K562 (cell line): ENCODE data around the gene CCK. TPM values are rescaled to one million over a fixed set of nuclear protein-coding genes. Genes with fewer than 3 reads are reported as not detected.

ENCODE experiments used
- ATAC-seq: fragments of 200-7000 bp; cut with Tn5 transposase; 3 replicates; pipeline ENCODE4 v1.9.1; 2020; ENCODE audit warnings: moderate library complexity
- BruUV-seq: library from RNA; stranded (reverse); fragments of 400-500 nt; replicated peaks from 2 replicates; lab custom pipeline; 2021; lab: Mats Ljungman, UMichigan
- CTCF ChIA-PET: fragments of 300-600 bp; formaldehyde crosslinking; extraction: SDS; loops from one replicate; lab custom pipeline; 2021; ENCODE audit warnings: low intra/inter-chr PET ratio; lab: Yijun Ruan, JAX
- POLR2A ChIA-PET: fragments of 300-600, 350-650 bp; sonication (Branson Sonifier 250); formaldehyde crosslinking; extraction: SDS; loops from one replicate; lab custom pipeline; 2021; ENCODE audit warnings: antibody characterized with exemption, inconsistent platforms; lab: Yijun Ruan, JAX
- DNase-seq, 4 experiments: peaks; one replicate each; pipeline versions ENCODE4 v3.0.0 to v3.0.0-alpha.2; 2011 to 2018; ENCODE audit warnings: low spot score in 3 of 4, mixed read lengths in 3 of 4; ENCODE audit errors: extremely low read depth in 1 of 4
- FAIRE-seq: peaks from 2 replicates; lab custom pipeline; 2011; peaks lifted over from hg19 to GRCh38; lab: Jason Lieb, UNC
- H2AFZ ChIP-seq: 2 replicates; pipeline ENCODE4 v1.6.0; 2011; ENCODE audit warnings: low read depth, low read length, control low read depth, inconsistent platforms
- H3K27ac ChIP-seq: fragments of 200-600 bp; 3 replicates; pipeline ENCODE4 v1.8.0; 2011; ENCODE audit warnings: low read depth, mild to moderate bottlenecking, control low read depth, inconsistent platforms, low read length, moderate library complexity, mixed read lengths; ENCODE audit errors: extremely low read depth
- H3K27me3 ChIP-seq, 2 experiments: fragments of 300-600 bp in 1 of 2; 2 replicates in 1 of 2; 3 replicates in 1 of 2; pipeline versions ENCODE4 v1.6.0 to v1.8.0; 2011; ENCODE audit warnings: inconsistent platforms in 2 of 2, low read length in 2 of 2, mild to moderate bottlenecking in 1 of 2, mixed read lengths in 1 of 2, moderate library complexity in 1 of 2; ENCODE audit not compliant: control insufficient read depth in 2 of 2, insufficient read depth in 2 of 2
- H3K36me3 ChIP-seq: fragments of 300-600 bp; 3 replicates; pipeline ENCODE4 v1.8.0; 2011; ENCODE audit warnings: mild to moderate bottlenecking, low read length, inconsistent platforms; ENCODE audit not compliant: control insufficient read depth, insufficient read depth
- H3K4me1 ChIP-seq, 2 experiments: fragments of 200-600 bp in 1 of 2; replicated peaks in 1 of 2; 2 replicates in 1 of 2; 3 replicates in 1 of 2; pipeline versions ENCODE4 v1.5.1 to v1.8.0; 2011; ENCODE audit warnings: inconsistent platforms in 2 of 2, low read length in 2 of 2, mild to moderate bottlenecking in 1 of 2, mixed read lengths in 1 of 2, moderate library complexity in 1 of 2; ENCODE audit not compliant: control insufficient read depth in 2 of 2, insufficient read depth in 2 of 2
- H3K4me2 ChIP-seq: 2 replicates; pipeline ENCODE4 v1.6.1; 2011; ENCODE audit warnings: low read length, control low read depth, inconsistent platforms, mixed read lengths; ENCODE audit not compliant: insufficient read depth
- H3K4me3 ChIP-seq: fragments of 200-600 bp; sonication (generic), shearing (Covaris generic); 2 replicates; pipeline ENCODE4 v1.5.1; 2016; ENCODE audit warnings: control low read depth, inconsistent platforms
- H3K79me2 ChIP-seq: fragments of 200-600 bp; 3 replicates; pipeline ENCODE4 v1.8.0; 2011; ENCODE audit warnings: low read length, inconsistent platforms; ENCODE audit not compliant: control insufficient read depth, insufficient read depth
- H3K9ac ChIP-seq, 2 experiments: 2 replicates each; pipeline versions ENCODE4 v1.6.0 to v1.6.1; 2011; ENCODE audit warnings: low read depth in 2 of 2, low read length in 2 of 2, control low read depth in 1 of 2, inconsistent platforms in 1 of 2, mild to moderate bottlenecking in 1 of 2, mixed read lengths in 1 of 2; ENCODE audit not compliant: insufficient read depth in 1 of 2
- H3K9me1 ChIP-seq: one replicate; pipeline ENCODE4 v1.6.0; 2011; ENCODE audit warnings: inconsistent platforms, mild to moderate bottlenecking, low read length, moderate library complexity; ENCODE audit not compliant: control insufficient read depth, insufficient read depth
- H3K9me3 ChIP-seq: replicated peaks from 2 replicates; pipeline ENCODE4 v1.5.1; 2011; ENCODE audit warnings: low read depth, low read length, inconsistent platforms; ENCODE audit not compliant: control insufficient read depth, insufficient read depth
- H4K20me1 ChIP-seq: replicated peaks from 2 replicates; pipeline ENCODE4 v1.6.1; 2011; ENCODE audit warnings: low read length, inconsistent platforms, mixed read lengths; ENCODE audit not compliant: control insufficient read depth, insufficient read depth
- MCM7 ChIP-seq, 2 experiments: fragments of 450-650 bp; IDR thresholded peaks; 2 replicates each; pipeline ENCODE4 v1.6.1; 2016 to 2018
- MLX ChIP-seq, 2 experiments: fragments of 450-650 bp in 1 of 2; sonication (generic) in 1 of 2; formaldehyde crosslinking; conservative IDR thresholded peaks; 2 replicates each; pipeline versions ENCODE4 v1.4.0 to v1.8.1; 2020 to 2022; ENCODE audit warnings: mild to moderate bottlenecking in 1 of 2, missing genetic modification reagents in 1 of 2
- PCBP2 ChIP-seq: fragments of 200-400 bp; formaldehyde crosslinking; IDR thresholded peaks from 2 replicates; pipeline ENCODE4 v1.6.1; 2018; ENCODE audit warnings: low read length, low read depth, mild to moderate bottlenecking, moderate library complexity; ENCODE audit not compliant: poor library complexity, severe bottlenecking
- TAF7 ChIP-seq: fragments of 450-650 bp; IDR thresholded peaks from 2 replicates; pipeline ENCODE4 v1.6.1; 2016; ENCODE audit warnings: missing genetic modification characterization, missing compliant biosample characterization
- VEZF1 ChIP-seq: fragments of 200-800 bp; sonication (Bioruptor generic); IDR thresholded peaks from 2 replicates; pipeline ENCODE4 v1.6.1; 2017; ENCODE audit warnings: missing genetic modification characterization, missing compliant biosample characterization
- ZBTB9 ChIP-seq: fragments of 450-650 bp; formaldehyde crosslinking; IDR thresholded peaks from 2 replicates; pipeline ENCODE4 v1.4.0; 2020; ENCODE audit warnings: mild to moderate bottlenecking, moderate library complexity
- ZNF124 ChIP-seq: sonication (generic); formaldehyde crosslinking; IDR thresholded peaks from 2 replicates; pipeline ENCODE4 v1.8.1; 2022; ENCODE audit warnings: missing genetic modification reagents
- ZNF764 ChIP-seq: fragments of 250-450 bp; sonication (Bioruptor Pico); IDR thresholded peaks from 2 replicates; pipeline ENCODE4 v1.4.0; 2020; ENCODE audit warnings: low read depth, mild to moderate bottlenecking, moderate library complexity
- WGBS: fragments of 100-300 bp; shearing (Covaris generic); methylation state at CpG from one replicate; pipeline ENCODE4 v1.1.6; 2016; ENCODE audit warnings: low coverage, mixed read lengths; ENCODE audit not compliant: insufficient coverage; ENCODE audit errors: missing lambda C conversion rate; 5-methylcytosine and 5-hydroxymethylcytosine counted together
- in situ Hi-C: fragments of 300-500 bp; cut with MboI; formaldehyde crosslinking; loops from 4 replicates; pipeline ENCODE4 v1.15.0; 2018; ENCODE audit warnings: inconsistent platforms, mixed read lengths
- intact Hi-C: fragments of 100-400 bp; cut with micrococcal nuclease; formaldehyde crosslinking; loops from 2 replicates; pipeline ENCODE4 v1.14.2; 2022
- polyA plus RNA-seq, 8 experiments: library from polyadenylated mRNA; depleted of rRNA in 4 of 8; stranded (reverse) in 5 of 8; unstranded in 3 of 8; fragments of >200 nt; fragmentation: Nextera tagmentation in 2 of 8; fragmentation: Illumina TruSeq in 1 of 8; extraction: Ambion mirVana in 2 of 8; extraction: Trizol in 1 of 8; gene quantifications; 2 replicates each; pipeline versions ENCODE4 v1.2.1 to v1.2.3, GENCODE V29; 2011 to 2014; ENCODE audit warnings: inconsistent platforms in 1 of 8, missing spikeins in 1 of 8
- total RNA-seq, 7 experiments: library from RNA; depleted of rRNA in 6 of 7; stranded (reverse); fragments of >200 nt in 6 of 7; fragmentation: Illumina TruSeq in 2 of 7; extraction: Trizol in 2 of 7; gene quantifications; 2 replicates each; pipeline versions ENCODE4 v1.2.1 to v1.2.3, GENCODE V29; 2011 to 2021; ENCODE audit warnings: low replicate concordance in 1 of 7

Gene CCK
- total and polyA plus RNA-seq, 9 of the 15 experiments (the other 6 are each of a cell fraction or from before 2014, with no cell fraction given) = not detected

- DNase-seq (no peak), ATAC-seq (no peak), FAIRE-seq (no peak)
- in situ Hi-C loops (no loop called here), intact Hi-C loops (no loop called here)
- no peaks in the 10 kb centered on the region; a peak in 1 of 5 replicates for H3K4me1 ChIP-seq
- no peaks in the 10 kb centered on the region for H3K79me2 ChIP-seq
- H3K27ac ChIP-seq = no peak overlapping the region
- H3K4me2 ChIP-seq = no peak overlapping the region
- no peak for TF ChIP-seq PCBP2
- TF ChIP-seq ZNF764 = no peak
- no peak for TF ChIP-seq TAF7
- TF ChIP-seq MLX (CRISPR knock-in tag; conservative IDR thresholded peaks at IDR 0.05) = no peak
- no peak for TF ChIP-seq ZBTB9 (CRISPR knock-in tag)
- no peak for TF ChIP-seq ZNF124 (CRISPR knock-in tag)
- TF ChIP-seq MCM7 (IDR thresholded peaks at IDR 0.05) = no peak
- TF ChIP-seq VEZF1 (CRISPR knock-in tag) = no peak
- no TSS peak for BruUV-seq
- peaks cover 8 to 26% of the 10 kb centered on the region in 2 experiments; a peak in 4 of 5 replicates for H3K27me3 ChIP-seq
- no peaks in the 10 kb centered on the region for H3K9me1 ChIP-seq
- H2AFZ ChIP-seq = no peak overlapping the region
- no peaks in the 10 kb centered on the region; the same call in 1 of the 2 replicates for H4K20me1 ChIP-seq
- ChIA-PET POLR2A (interaction anchor here (0.6 to 0.7 kb wide), 3 partner anchors 63 to 921 kb away, joined by 3 read pairs; no protein-coding TSS in a partner anchor), CTCF (no interaction called here)
- no peaks in the 10 kb centered on the region for H3K36me3 ChIP-seq
- 0% methylated on average over 3 of the region's 3 CpGs for WGBS
- no peak overlapping the region for H3K9ac ChIP-seq
- H3K9me3 ChIP-seq = no peaks in the 10 kb centered on the region
- no peak overlapping the region for H3K4me3 ChIP-seq
Observed at GRCh38 chr3:42254566-42254965, 11.4 kb downstream of the CCK start.
